Stomach (tissue), 4 donors: ENCODE measurements around the gene IFI16.

Source experiments
- EP300 ChIP-seq: sonication (generic); formaldehyde crosslinking; IDR thresholded peaks from one replicate; pipeline ENCODE4 v1.6.1; 2017; ENCODE audit warnings: antibody characterized with exemption
- POLR2A ChIP-seq, 4 donors: fragments of 450-650 bp; IDR thresholded peaks; one replicate each; pipeline ENCODE4 v1.6.1; 2016; ENCODE audit warnings: antibody characterized with exemption in 4 of 4, control low read depth in 2 of 4, mild to moderate bottlenecking in 1 of 4, moderate library complexity in 1 of 4
- POLR2AphosphoS5 ChIP-seq, 3 donors: sonication (generic); formaldehyde crosslinking; IDR thresholded peaks; one replicate each; pipeline ENCODE4 v1.6.1; 2016; ENCODE audit warnings: antibody characterized with exemption in 3 of 3
- TF ChIP-seq, protein P1 (sequence below), 7 experiments: fragments of 450-650 bp in 4 of 7; fragments of 200-600 bp in 3 of 7; sonication (generic) in 3 of 7; IDR thresholded peaks; one replicate each; pipeline ENCODE4 v1.5.1; 2016 to 2019; ENCODE audit warnings: antibody characterized with exemption in 7 of 7, control low read depth in 2 of 7, mild to moderate bottlenecking in 1 of 7

DNA sequence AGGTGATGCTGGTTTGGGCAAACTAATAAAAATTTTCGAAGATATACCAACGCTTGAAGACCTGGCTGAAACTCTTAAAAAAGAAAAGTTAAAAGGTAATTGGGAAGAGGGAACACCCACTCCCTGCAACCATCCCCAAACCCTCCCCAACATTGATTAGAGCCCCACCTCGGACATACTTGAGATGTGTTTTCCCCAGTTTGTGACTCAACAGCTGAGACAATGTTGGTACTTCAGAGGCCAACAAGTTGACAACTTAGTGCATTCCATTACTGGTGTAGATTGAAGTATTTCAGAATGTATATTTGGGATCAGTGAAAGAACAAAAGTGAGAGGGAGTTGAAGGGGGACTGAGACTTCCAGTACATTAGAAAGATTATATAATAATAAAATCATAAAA, 5.1 kb downstream of the IFI16 start:
- TF ChIP-seq POLR2A (IDR thresholded peaks at IDR 0.05) (no peak), POLR2AphosphoS5 (IDR thresholded peaks at IDR 0.05) (no peak), EP300 (no peak)
- TF ChIP-seq, protein P1, sequence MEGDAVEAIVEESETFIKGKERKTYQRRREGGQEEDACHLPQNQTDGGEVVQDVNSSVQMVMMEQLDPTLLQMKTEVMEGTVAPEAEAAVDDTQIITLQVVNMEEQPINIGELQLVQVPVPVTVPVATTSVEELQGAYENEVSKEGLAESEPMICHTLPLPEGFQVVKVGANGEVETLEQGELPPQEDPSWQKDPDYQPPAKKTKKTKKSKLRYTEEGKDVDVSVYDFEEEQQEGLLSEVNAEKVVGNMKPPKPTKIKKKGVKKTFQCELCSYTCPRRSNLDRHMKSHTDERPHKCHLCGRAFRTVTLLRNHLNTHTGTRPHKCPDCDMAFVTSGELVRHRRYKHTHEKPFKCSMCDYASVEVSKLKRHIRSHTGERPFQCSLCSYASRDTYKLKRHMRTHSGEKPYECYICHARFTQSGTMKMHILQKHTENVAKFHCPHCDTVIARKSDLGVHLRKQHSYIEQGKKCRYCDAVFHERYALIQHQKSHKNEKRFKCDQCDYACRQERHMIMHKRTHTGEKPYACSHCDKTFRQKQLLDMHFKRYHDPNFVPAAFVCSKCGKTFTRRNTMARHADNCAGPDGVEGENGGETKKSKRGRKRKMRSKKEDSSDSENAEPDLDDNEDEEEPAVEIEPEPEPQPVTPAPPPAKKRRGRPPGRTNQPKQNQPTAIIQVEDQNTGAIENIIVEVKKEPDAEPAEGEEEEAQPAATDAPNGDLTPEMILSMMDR (IDR thresholded peaks at IDR 0.05), result no peak
